ENCODE data around the gene FOXK1. TPM values are rescaled to one million over a fixed set of nuclear protein-coding genes. Genes with fewer than 3 reads are reported as not detected.

The FOXK1 gene
- total RNA-seq: 10 to 100 TPM; 13.8 to 20.6 (median 17.3) TPM
- polyA plus RNA-seq: 1 to 10 TPM; 3.9 to 8.9 TPM

GRCh38 chr7:4681886-4682620 is at the start of gene FOXK1:
TSS of gene FOXK1 (plus strand) at chr7:4682295. CDS start at chr7:4682309, 14 bp downstream.
- no peak for FAIRE-seq
- Histone ChIP-seq H3K27ac (peak within 1 kb of the TSS; percentile 57 to 87 (median 74)), H3K9me3 (no peaks in the 10 kb centered on the region), H3K27me3 (no peaks in the 10 kb centered on the region), H3K36me3 (no peaks in the 10 kb centered on the region), H3K4me3 (peak within 1 kb of the TSS; percentile 83 to 93 (median 86)), H3K4me1 (peaks cover 4 to 17% (median 8%) of the 10 kb centered on the region in 3 donors)
- no peak for TF ChIP-seq CTCF (IDR thresholded peaks at IDR 0.05)
- whole genome bisulfite sequencing, 2 donors: 1 to 2% methylated on average over 41 to 116 of the region's 116 CpGs
- DNase-seq: peak; percentile 68 to 93 (median 80)
- intact Hi-C loops (cut with DNase I): loop anchor here in 2 of 3 donors (5.0 to 10.0 kb wide), 2 partner anchors 40 to 63 kb away; no protein-coding TSS in a partner anchor
- ATAC-seq: peak; percentile 83 to 87 (median 86)

GRCh38 chr7:4633012-4633411 is 49.1 kb upstream of the FOXK1 start:
- 77 to 81% methylated on average over 3 of the region's 3 CpGs for WGBS, 2 donors
- Histone ChIP-seq H3K4me3 (no peak overlapping the region), H3K27me3 (no peaks in the 10 kb centered on the region), H3K4me1 (no peaks in the 10 kb centered on the region), H3K27ac (no peak overlapping the region), H3K36me3 (no peaks in the 10 kb centered on the region), H3K9me3 (no peaks in the 10 kb centered on the region)
- no peak for ATAC-seq
- intact Hi-C loops (cut with DNase I): no loop called here
- DNase-seq: no peak
- no peak for TF ChIP-seq CTCF (IDR thresholded peaks at IDR 0.05)
- no peak for FAIRE-seq

DNA sequence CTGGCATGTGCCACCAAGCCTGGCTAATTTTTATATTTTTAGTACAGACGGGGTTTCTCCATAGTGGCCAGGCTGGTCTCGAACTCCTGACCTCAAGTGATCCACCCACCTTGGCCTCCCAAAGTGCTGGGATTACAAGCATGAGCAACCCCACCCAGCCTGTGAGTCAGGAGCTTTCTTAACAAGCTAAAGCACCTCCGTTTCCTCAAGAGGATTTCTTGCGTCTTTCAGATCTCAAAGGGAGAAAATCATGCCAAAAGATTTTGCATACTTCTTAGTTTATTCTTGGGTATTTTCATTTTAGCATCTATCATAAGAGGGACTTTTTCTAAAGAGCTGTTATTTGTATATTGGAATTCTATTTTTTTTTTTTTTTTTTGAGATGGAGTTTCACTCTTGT is 47.9 kb upstream of the FOXK1 start:
- no peak for DNase-seq
- no peak overlapping the region for H3K27ac ChIP-seq
- ATAC-seq: no peak
- 65 to 84% methylated on average over 4 of the region's 4 CpGs for WGBS, 2 donors
- H3K4me1 ChIP-seq: no peaks in the 10 kb centered on the region
- intact Hi-C loops (cut with DNase I): no loop called here
- no peaks in the 10 kb centered on the region for H3K9me3 ChIP-seq
- FAIRE-seq: no peak
- TF ChIP-seq CTCF (IDR thresholded peaks at IDR 0.05): no peak
- H3K4me3 ChIP-seq: no peak overlapping the region
- H3K27me3 ChIP-seq: no peaks in the 10 kb centered on the region
- no peaks in the 10 kb centered on the region for H3K36me3 ChIP-seq

- FAIRE-seq: no peak
- no peak for DNase-seq
- 63 to 68% methylated on average over 17 of the region's 17 CpGs for WGBS, 2 donors
Measured at GRCh38 chr7:4638781-4639575, 43.1 kb upstream of the FOXK1 start.

More at GRCh38 chr7:4638781-4639575, 43.1 kb upstream of the FOXK1 start:
- Histone ChIP-seq H3K9me3 (no peaks in the 10 kb centered on the region), H3K4me1 (no peaks in the 10 kb centered on the region), H3K36me3 (no peaks in the 10 kb centered on the region), H3K4me3 (no peak overlapping the region), H3K27ac (no peak overlapping the region), H3K27me3 (no peaks in the 10 kb centered on the region)
- no peak for ATAC-seq
- intact Hi-C loops (cut with DNase I): no loop called here
- TF ChIP-seq CTCF (IDR thresholded peaks at IDR 0.05): no peak
